ENCODE data around the gene ATP8A2. TPM values are rescaled to one million over a fixed set of nuclear protein-coding genes. Genes with fewer than 3 reads are reported as not detected.
"Not testable (repeated sequence)": the region's sequence is repeated elsewhere in the genome, so short reads cannot be mapped to it uniquely, and the experiment has no call there.

The ATP8A2 gene
- total RNA-seq, 2 donors from 2014 or later: 1.6 to 2.9 TPM

DNA sequence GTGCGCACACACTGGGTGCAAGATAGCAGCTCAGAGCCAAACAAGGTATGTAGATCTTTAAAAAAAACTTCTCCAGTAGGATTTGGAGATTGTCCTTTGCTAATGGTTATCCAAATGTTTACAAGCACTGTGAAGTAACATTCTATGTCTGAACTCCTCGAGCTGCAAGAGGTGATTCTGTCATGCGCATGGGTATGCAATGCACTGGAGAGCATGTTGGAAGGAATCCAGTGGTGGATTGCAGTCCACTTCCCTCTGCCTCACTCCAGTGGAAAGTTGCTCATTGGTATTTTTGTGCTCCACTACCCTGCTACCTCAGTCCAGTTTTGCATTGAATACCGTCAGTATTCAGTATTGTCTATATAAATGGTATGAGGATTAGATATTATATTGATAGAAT lies 132.1 kb downstream of the ATP8A2 start:
- TF ChIP-seq, protein P1, sequence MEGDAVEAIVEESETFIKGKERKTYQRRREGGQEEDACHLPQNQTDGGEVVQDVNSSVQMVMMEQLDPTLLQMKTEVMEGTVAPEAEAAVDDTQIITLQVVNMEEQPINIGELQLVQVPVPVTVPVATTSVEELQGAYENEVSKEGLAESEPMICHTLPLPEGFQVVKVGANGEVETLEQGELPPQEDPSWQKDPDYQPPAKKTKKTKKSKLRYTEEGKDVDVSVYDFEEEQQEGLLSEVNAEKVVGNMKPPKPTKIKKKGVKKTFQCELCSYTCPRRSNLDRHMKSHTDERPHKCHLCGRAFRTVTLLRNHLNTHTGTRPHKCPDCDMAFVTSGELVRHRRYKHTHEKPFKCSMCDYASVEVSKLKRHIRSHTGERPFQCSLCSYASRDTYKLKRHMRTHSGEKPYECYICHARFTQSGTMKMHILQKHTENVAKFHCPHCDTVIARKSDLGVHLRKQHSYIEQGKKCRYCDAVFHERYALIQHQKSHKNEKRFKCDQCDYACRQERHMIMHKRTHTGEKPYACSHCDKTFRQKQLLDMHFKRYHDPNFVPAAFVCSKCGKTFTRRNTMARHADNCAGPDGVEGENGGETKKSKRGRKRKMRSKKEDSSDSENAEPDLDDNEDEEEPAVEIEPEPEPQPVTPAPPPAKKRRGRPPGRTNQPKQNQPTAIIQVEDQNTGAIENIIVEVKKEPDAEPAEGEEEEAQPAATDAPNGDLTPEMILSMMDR (conservative IDR thresholded peaks at IDR 0.05): no peak
- no peak for DNase-seq
- H3K9me3 Mint-ChIP-seq: no peaks in the 10 kb centered on the region
- no peak overlapping the region for H3K4me3 Mint-ChIP-seq
- H3K27ac Mint-ChIP-seq: no peak overlapping the region
- no peaks in the 10 kb centered on the region for H3K9me3 ChIP-seq (ENCODE audit: control insufficient read depth, low read length)
- H3K4me1 Mint-ChIP-seq: no peaks in the 10 kb centered on the region
- H3K4me1 ChIP-seq (ENCODE audit: control insufficient read depth, insufficient read depth, low read length): no peaks in the 10 kb centered on the region
- H3K36me3 ChIP-seq (ENCODE audit: control insufficient read depth, insufficient read depth, low read length): no peaks in the 10 kb centered on the region
- H3K27ac ChIP-seq (ENCODE audit: low read depth, low read length): no peak overlapping the region
- no peaks in the 10 kb centered on the region for H3K27me3 ChIP-seq (ENCODE audit: control insufficient read depth, insufficient read depth, low read length, poor library complexity, severe bottlenecking)
- H3K27me3 Mint-ChIP-seq (ENCODE audit: insufficient read depth): no peaks in the 10 kb centered on the region
- H3K36me3 Mint-ChIP-seq (ENCODE audit: low read depth): no peaks in the 10 kb centered on the region
- no peak overlapping the region for H3K9ac ChIP-seq (ENCODE audit: extremely low read depth, low read length, poor library complexity, severe bottlenecking)
- no peak overlapping the region for H3K4me3 ChIP-seq (ENCODE audit: low read length)
- 94 to 96% methylated on average over 3 to 4 of the region's 4 CpGs for WGBS, 2 experiments (ENCODE audit: insufficient coverage in 1 of 2, insufficient read length in 1 of 2)

DNA sequence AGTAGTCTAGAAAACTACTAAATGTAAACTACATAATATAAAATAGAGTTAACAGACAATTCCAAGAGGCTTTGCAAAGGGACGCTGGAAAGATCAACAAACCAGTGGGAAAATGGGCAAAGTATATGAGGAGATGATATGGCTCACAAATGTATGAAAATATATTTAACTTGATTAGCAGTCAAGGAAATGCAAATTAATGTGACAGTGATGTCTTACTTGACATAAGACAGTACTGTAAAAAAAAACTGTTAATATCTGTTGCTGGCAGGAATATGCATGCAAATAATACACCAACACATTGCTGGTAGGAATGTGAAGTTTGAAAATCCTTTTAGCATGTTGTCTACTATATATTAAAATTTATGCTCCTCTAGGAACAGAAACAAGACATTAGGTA lies 136.1 kb downstream of the ATP8A2 start:
- DNase-seq: no peak
- H3K27ac Mint-ChIP-seq: no peak overlapping the region
- Histone ChIP-seq H3K4me1 (ENCODE audit: control insufficient read depth, insufficient read depth, low read length) (no peaks in the 10 kb centered on the region), H3K9me3 (ENCODE audit: control insufficient read depth, low read length) (no peaks in the 10 kb centered on the region), H3K27me3 (ENCODE audit: control insufficient read depth, insufficient read depth, low read length, poor library complexity, severe bottlenecking) (no peaks in the 10 kb centered on the region), H3K9ac (ENCODE audit: extremely low read depth, low read length, poor library complexity, severe bottlenecking) (no peak overlapping the region), H3K4me3 (ENCODE audit: low read length) (no peak overlapping the region), H3K36me3 (ENCODE audit: control insufficient read depth, insufficient read depth, low read length) (no peaks in the 10 kb centered on the region), H3K27ac (ENCODE audit: low read depth, low read length) (no peak overlapping the region)
- H3K4me3 Mint-ChIP-seq: no peak overlapping the region
- TF ChIP-seq, protein P1 (conservative IDR thresholded peaks at IDR 0.05): no peak
- H3K27me3 Mint-ChIP-seq (ENCODE audit: insufficient read depth): no peaks in the 10 kb centered on the region
- H3K36me3 Mint-ChIP-seq (ENCODE audit: low read depth): peaks cover 2% of the 10 kb centered on the region
- H3K9me3 Mint-ChIP-seq: peaks cover 14% of the 10 kb centered on the region
- H3K4me1 Mint-ChIP-seq: no peaks in the 10 kb centered on the region
- 100% methylated on average over 1 of the region's 1 CpG; no CpG with 5 or more reads in 1 of the 2 experiments for WGBS, 2 experiments (ENCODE audit: insufficient coverage in 1 of 2, insufficient read length in 1 of 2)

DNA sequence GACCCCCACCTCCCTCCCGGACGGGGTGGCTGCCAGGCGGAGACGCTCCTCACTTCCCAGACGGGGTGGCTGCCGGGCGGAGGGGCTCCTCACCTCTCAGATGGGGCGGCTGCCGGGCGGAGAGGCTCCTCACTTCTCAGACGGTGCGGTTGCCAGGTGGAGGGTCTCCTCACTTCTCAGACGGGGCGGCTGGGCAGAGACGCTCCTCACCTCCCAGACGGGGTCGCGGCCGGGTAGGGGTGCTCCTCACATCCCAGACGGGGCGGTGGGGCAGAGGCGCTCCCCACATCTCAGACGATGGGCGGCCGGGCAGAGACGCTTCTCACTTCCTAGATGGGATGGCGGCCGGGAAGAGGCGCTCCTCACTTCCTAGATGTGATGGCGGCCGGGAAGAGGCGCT lies 141.3 kb downstream of the ATP8A2 start:
- H3K27ac ChIP-seq (ENCODE audit: low read depth, low read length); DNase-seq; H3K4me3 ChIP-seq (ENCODE audit: low read length); H3K36me3 Mint-ChIP-seq (ENCODE audit: low read depth); H3K36me3 ChIP-seq (ENCODE audit: control insufficient read depth, insufficient read depth, low read length); H3K4me1 ChIP-seq (ENCODE audit: control insufficient read depth, insufficient read depth, low read length); H3K27me3 ChIP-seq (ENCODE audit: control insufficient read depth, insufficient read depth, low read length, poor library complexity, severe bottlenecking); H3K27ac Mint-ChIP-seq; H3K4me3 Mint-ChIP-seq; H3K27me3 Mint-ChIP-seq (ENCODE audit: insufficient read depth); H3K9ac ChIP-seq (ENCODE audit: extremely low read depth, low read length, poor library complexity, severe bottlenecking); H3K4me1 Mint-ChIP-seq; H3K9me3 ChIP-seq (ENCODE audit: control insufficient read depth, low read length): not testable (repeated sequence)
- 85 to 96% methylated on average over 4 to 27 of the region's 32 CpGs for WGBS, 2 experiments (ENCODE audit: insufficient coverage in 1 of 2, insufficient read length in 1 of 2)
- H3K9me3 Mint-ChIP-seq: peaks cover 35% of the 10 kb centered on the region

DNA sequence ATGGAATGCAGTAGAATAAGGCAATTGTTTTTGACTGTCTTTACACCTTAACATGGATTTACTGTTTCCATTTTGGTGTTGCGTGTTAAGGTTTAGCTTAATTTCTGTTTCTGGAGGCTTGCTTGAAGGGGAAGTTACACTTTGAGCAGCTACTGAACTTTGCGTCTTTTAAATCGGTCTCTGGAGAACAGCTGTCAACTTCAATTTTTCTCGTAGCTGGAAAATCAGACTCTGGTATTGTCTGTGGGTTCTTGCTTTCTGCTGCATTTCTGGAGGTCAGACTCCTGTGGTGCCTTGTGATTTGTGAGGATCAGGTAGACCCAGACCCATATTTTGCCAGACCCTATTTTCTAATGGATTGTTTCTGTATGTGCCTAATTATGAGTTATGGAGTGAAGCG lies 146.7 kb downstream of the ATP8A2 start:
- DNase-seq: no peak
- Mint-ChIP-seq H3K4me1 (no peaks in the 10 kb centered on the region), H3K9me3 (peaks cover 19% of the 10 kb centered on the region), H3K36me3 (ENCODE audit: low read depth) (peaks cover 5% of the 10 kb centered on the region), H3K27ac (no peak overlapping the region), H3K4me3 (no peak overlapping the region), H3K27me3 (ENCODE audit: insufficient read depth) (no peaks in the 10 kb centered on the region)
- TF ChIP-seq, protein P1 (conservative IDR thresholded peaks at IDR 0.05): no peak
- Histone ChIP-seq H3K4me3 (ENCODE audit: low read length) (no peak overlapping the region), H3K36me3 (ENCODE audit: control insufficient read depth, insufficient read depth, low read length) (no peaks in the 10 kb centered on the region), H3K27me3 (ENCODE audit: control insufficient read depth, insufficient read depth, low read length, poor library complexity, severe bottlenecking) (no peaks in the 10 kb centered on the region), H3K9ac (ENCODE audit: extremely low read depth, low read length, poor library complexity, severe bottlenecking) (no peak overlapping the region), H3K9me3 (ENCODE audit: control insufficient read depth, low read length) (no peaks in the 10 kb centered on the region), H3K27ac (ENCODE audit: low read depth, low read length) (no peak overlapping the region), H3K4me1 (ENCODE audit: control insufficient read depth, insufficient read depth, low read length) (no peaks in the 10 kb centered on the region)
- WGBS, 2 experiments (ENCODE audit: insufficient coverage in 1 of 2, insufficient read length in 1 of 2): 78 to 95% methylated on average over 3 to 5 of the region's 5 CpGs

All from endodermal cell (in vitro differentiated cells).